Natural killer cell treated with Interleukin-12 subunit alpha and Interleukin-12 subunit beta and Interleukin-15 and Interleukin-18, amount 100 ng/mL, for 72 hours (primary cell): ENCODE measurements around the gene UTS2. TPM values are rescaled to one million over a fixed set of nuclear protein-coding genes. Genes with fewer than 3 reads are reported as not detected.

Experiments
- ATAC-seq, 2 donors: fragments of 150-1000 bp; cut with Tn5 transposase in 1 of 2; sonication (Bioruptor Pico), chemical (Tn5 transposase) in 1 of 2; 2 replicates each; pipeline ENCODE4 v1.10.0; 2021
- DNase-seq: peaks from one replicate; pipeline ENCODE4 v3.0.0; 2022; ENCODE audit warnings: low spot score
- H3K27ac Mint-ChIP-seq, 2 donors: 1 replicate in 1 of 2; 2 replicates in 1 of 2; pipeline ENCODE4 v1.8.0; 2022; ENCODE audit warnings: mixed read lengths in 2 of 2, mild to moderate bottlenecking in 1 of 2, moderate library complexity in 1 of 2
- H3K27me3 Mint-ChIP-seq, 2 donors: 1 replicate in 1 of 2; 2 replicates in 1 of 2; pipeline ENCODE4 v1.8.0; 2022; ENCODE audit warnings: mixed read lengths in 2 of 2
- H3K36me3 Mint-ChIP-seq: one replicate; pipeline ENCODE4 v1.8.0; 2022; ENCODE audit warnings: mixed read lengths
- H3K4me1 Mint-ChIP-seq, 2 donors: 1 replicate in 1 of 2; 2 replicates in 1 of 2; pipeline ENCODE4 v1.8.0; 2022; ENCODE audit warnings: low read depth in 2 of 2, mixed read lengths in 2 of 2, mild to moderate bottlenecking in 1 of 2
- H3K4me3 Mint-ChIP-seq: one replicate; pipeline ENCODE4 v1.8.0; 2022; ENCODE audit warnings: mixed read lengths
- H3K9me3 Mint-ChIP-seq: 2 replicates; pipeline ENCODE4 v1.8.0; 2022; ENCODE audit warnings: mixed read lengths
- total RNA-seq, 2 donors: library from RNA; stranded (reverse); gene quantifications; one replicate each; pipeline ENCODE4 v1.2.3, GENCODE V29; 2022

Gene UTS2
- total RNA-seq, 2 donors from 2014 or later: 0.70 to 0.78 TPM

GRCh38 chr1:7813677-7814373, 39.0 kb downstream of the UTS2 start:
- no peak overlapping the region for H3K27ac Mint-ChIP-seq

GRCh38 chr1:7811476-7811875, 41.4 kb downstream of the UTS2 start:
- Mint-ChIP-seq H3K27me3 (no peaks in the 10 kb centered on the region), H3K36me3 (peaks cover 18% of the 10 kb centered on the region), H3K4me3 (no peak overlapping the region), H3K27ac (no peak overlapping the region), H3K4me1 (no peaks in the 10 kb centered on the region), H3K9me3 (peaks cover 14% of the 10 kb centered on the region)
- DNase-seq: no peak
- ATAC-seq: no peak

More at GRCh38 chr1:7813677-7814373, 39.0 kb downstream of the UTS2 start:
- Mint-ChIP-seq H3K36me3 (peaks cover 18% of the 10 kb centered on the region), H3K4me3 (no peak overlapping the region), H3K27me3 (no peaks in the 10 kb centered on the region), H3K4me1 (no peaks in the 10 kb centered on the region), H3K9me3 (peaks cover 14% of the 10 kb centered on the region)
- no peak for DNase-seq
- ATAC-seq: no peak

GRCh38 chr1:7810395-7810794, 42.5 kb downstream of the UTS2 start:
- no peak overlapping the region for H3K27ac Mint-ChIP-seq
- peaks cover 18% of the 10 kb centered on the region for H3K36me3 Mint-ChIP-seq
- H3K27me3 Mint-ChIP-seq: no peaks in the 10 kb centered on the region
- ATAC-seq (peak; percentile 67 to 72), DNase-seq (no peak)
- no peaks in the 10 kb centered on the region for H3K4me1 Mint-ChIP-seq
- H3K9me3 Mint-ChIP-seq: peaks cover 14% of the 10 kb centered on the region
- H3K4me3 Mint-ChIP-seq: no peak overlapping the region

GRCh38 chr1:7809742-7810141, 43.1 kb downstream of the UTS2 start:
- H3K4me3 Mint-ChIP-seq: no peak overlapping the region
- DNase-seq: no peak
- H3K27ac Mint-ChIP-seq: no peak overlapping the region
- peaks cover 18% of the 10 kb centered on the region for H3K36me3 Mint-ChIP-seq
- no peaks in the 10 kb centered on the region for H3K27me3 Mint-ChIP-seq
- no peaks in the 10 kb centered on the region for H3K4me1 Mint-ChIP-seq
- no peak for ATAC-seq
- H3K9me3 Mint-ChIP-seq: peaks cover 14% of the 10 kb centered on the region

- peaks cover 7% of the 10 kb centered on the region for H3K36me3 Mint-ChIP-seq
- peaks cover 5% of the 10 kb centered on the region for H3K9me3 Mint-ChIP-seq
- DNase-seq (no peak), ATAC-seq (no peak)
- H3K27me3 Mint-ChIP-seq: no peaks in the 10 kb centered on the region
- no peak overlapping the region for H3K27ac Mint-ChIP-seq
- no peak overlapping the region for H3K4me3 Mint-ChIP-seq
- no peaks in the 10 kb centered on the region for H3K4me1 Mint-ChIP-seq
Observed at GRCh38 chr1:7808253-7808844, 44.5 kb downstream of the UTS2 start.

GRCh38 chr1:7805460-7805859, 47.4 kb downstream of the UTS2 start:
- no peak for ATAC-seq
- Mint-ChIP-seq H3K4me1 (no peaks in the 10 kb centered on the region), H3K27ac (no peak overlapping the region), H3K36me3 (no peaks in the 10 kb centered on the region), H3K9me3 (no peaks in the 10 kb centered on the region), H3K27me3 (no peaks in the 10 kb centered on the region), H3K4me3 (no peak overlapping the region)
- no peak for DNase-seq

Other genes with a start within 250 kb of the UTS2 start
- 10 to 100 TPM; 30.0 to 31.9 TPM for gene VAMP3, start 81.8 kb downstream of the UTS2 start, total RNA-seq
- gene PER3, start 68.8 kb downstream of the UTS2 start, total RNA-seq: 1 to 10 TPM; 1.6 to 3.7 TPM
- 100 to 1,000 TPM; 126 to 462 TPM for gene TNFRSF9, start 87.8 kb upstream of the UTS2 start, total RNA-seq
- 100 to 1,000 TPM; 417 to 446 TPM for gene PARK7, start 108.6 kb upstream of the UTS2 start, total RNA-seq
- gene ERRFI1, start 173.2 kb upstream of the UTS2 start, total RNA-seq: 1 to 10 TPM; 3.5 to 6.3 TPM